ENCODE data around the gene SRGAP1. TPM values are rescaled to one million over a fixed set of nuclear protein-coding genes. Genes with fewer than 3 reads are reported as not detected.

SRGAP1 gene
- total RNA-seq, 1 donor from 2014 or later: 0.07 TPM

DNA sequence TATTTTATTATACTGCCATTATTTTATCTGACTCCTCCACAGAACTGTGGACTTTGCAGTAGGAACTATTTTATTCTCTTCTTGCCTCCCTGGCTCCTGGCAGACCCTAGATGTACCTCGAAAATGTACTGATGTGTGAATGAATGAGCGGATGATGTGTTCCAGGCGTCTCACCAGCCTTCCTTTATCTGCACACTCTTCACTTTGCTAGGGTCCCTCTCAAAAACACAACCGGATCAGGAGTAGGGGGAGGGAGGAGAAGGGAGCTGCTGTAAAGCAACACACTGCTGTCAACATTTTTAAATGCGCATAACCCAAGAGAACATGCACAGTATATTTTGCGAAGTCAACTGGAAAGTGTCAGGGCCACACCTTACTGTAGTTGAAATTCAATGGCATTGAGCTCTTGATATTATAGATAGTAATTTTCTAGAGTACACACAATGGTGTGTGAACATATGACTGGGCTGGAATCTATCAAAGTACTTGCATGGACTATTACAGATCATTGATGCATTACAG is 36.3 kb downstream of the SRGAP1 start:
- no peak overlapping the region for H3K4me3 Mint-ChIP-seq (ENCODE audit: low read depth)
- H3K4me1 Mint-ChIP-seq (ENCODE audit: low read depth): no peaks in the 10 kb centered on the region
- H3K27me3 Mint-ChIP-seq (ENCODE audit: low read depth): no peaks in the 10 kb centered on the region
- H3K36me3 Mint-ChIP-seq (ENCODE audit: low read depth): no peaks in the 10 kb centered on the region
- intact Hi-C loops (cut with micrococcal nuclease): no loop called here
- no peaks in the 10 kb centered on the region for H3K9me3 Mint-ChIP-seq
- DNase-seq (ENCODE audit: low spot score): no peak
- H3K27ac Mint-ChIP-seq: no peak overlapping the region

DNA sequence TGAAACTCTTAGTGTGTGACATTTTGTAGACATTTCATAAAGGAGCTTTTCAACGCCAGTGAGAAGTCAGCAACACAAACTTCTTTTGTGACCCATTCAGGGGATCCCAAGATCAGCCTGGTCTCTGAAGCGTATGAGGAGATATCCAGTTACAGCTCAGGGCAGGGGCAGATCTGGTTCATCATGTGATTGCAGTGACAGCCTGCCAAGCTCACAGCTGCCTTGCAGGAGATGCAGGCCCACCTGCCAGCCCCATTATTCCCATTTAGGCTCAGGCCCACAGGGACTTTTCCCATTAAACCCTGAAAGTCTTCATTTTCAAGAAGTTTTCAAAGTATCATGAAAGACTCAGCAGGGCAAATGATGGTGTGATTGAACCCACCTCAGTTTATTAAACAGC is 38.3 kb downstream of the SRGAP1 start:
- Mint-ChIP-seq H3K4me1 (ENCODE audit: low read depth) (no peaks in the 10 kb centered on the region), H3K27ac (no peak overlapping the region), H3K27me3 (ENCODE audit: low read depth) (no peaks in the 10 kb centered on the region), H3K36me3 (ENCODE audit: low read depth) (no peaks in the 10 kb centered on the region), H3K4me3 (ENCODE audit: low read depth) (no peak overlapping the region), H3K9me3 (no peaks in the 10 kb centered on the region)
- DNase-seq (ENCODE audit: low spot score): no peak
- intact Hi-C loops (cut with micrococcal nuclease): no loop called here

DNA sequence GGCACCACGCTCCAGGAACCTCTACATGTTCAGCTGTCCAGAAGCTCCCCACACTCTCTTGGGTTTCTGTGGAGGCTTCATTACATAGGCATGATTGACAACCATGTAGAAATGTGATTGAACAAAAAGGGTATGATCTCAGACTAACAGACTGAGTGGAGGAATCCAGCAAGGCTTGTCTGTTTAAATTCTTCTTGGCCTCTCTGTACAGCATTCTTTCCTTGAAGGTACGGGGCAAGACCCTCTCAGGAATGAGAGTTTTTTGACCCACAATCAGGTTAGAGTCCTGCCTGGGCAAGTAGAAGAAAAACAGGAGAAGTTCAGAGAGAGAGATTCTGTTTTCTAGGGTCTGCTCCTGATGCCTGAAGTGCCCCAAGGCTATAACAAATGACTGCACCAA is 40.9 kb downstream of the SRGAP1 start:
- Mint-ChIP-seq H3K27ac (no peak overlapping the region), H3K27me3 (ENCODE audit: low read depth) (no peaks in the 10 kb centered on the region), H3K36me3 (ENCODE audit: low read depth) (no peaks in the 10 kb centered on the region), H3K4me3 (ENCODE audit: low read depth) (no peak overlapping the region), H3K9me3 (no peaks in the 10 kb centered on the region), H3K4me1 (ENCODE audit: low read depth) (no peaks in the 10 kb centered on the region)
- intact Hi-C loops (cut with micrococcal nuclease): no loop called here
- no peak for DNase-seq (ENCODE audit: low spot score)

DNA sequence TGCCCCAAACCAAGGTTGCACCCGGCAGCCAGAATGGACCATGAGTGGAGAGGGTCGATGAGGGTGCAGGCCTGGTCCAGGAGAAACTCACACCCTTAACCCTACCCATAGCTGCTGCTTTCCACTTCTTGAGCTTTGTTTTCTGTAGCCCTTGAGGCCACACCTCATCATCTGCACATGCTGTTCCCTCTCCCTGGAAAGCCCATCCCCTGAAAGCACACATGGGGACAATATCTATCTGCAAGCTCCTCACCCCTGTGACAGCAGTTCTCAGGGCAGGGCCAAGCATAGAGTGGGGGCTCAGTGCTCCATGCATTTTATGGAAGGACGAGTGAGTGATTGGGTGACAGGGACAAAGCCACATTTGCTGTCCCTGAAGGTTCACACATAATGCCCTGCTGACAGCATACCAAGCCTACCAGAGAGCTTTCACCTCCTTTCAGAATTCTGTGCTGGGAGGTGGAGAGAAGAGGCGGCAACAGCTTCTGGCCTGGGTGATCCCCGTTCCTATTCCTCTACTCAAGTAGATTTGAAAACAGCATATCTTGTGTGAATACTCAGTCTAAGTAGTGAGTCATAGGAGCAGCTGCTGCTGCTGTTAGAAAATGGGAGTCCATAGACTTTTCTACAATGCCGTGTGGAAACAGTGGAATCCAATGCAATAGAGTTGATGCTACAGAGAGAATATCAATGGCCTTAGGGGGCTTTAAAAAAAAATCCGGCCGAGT is 44.6 kb downstream of the SRGAP1 start:
- intact Hi-C loops (cut with micrococcal nuclease): no loop called here
- no peaks in the 10 kb centered on the region for H3K36me3 Mint-ChIP-seq (ENCODE audit: low read depth)
- no peak for DNase-seq (ENCODE audit: low spot score)
- no peak overlapping the region for H3K27ac Mint-ChIP-seq
- H3K9me3 Mint-ChIP-seq: no peaks in the 10 kb centered on the region
- H3K4me1 Mint-ChIP-seq (ENCODE audit: low read depth): no peaks in the 10 kb centered on the region
- H3K4me3 Mint-ChIP-seq (ENCODE audit: low read depth): no peak overlapping the region
- no peaks in the 10 kb centered on the region for H3K27me3 Mint-ChIP-seq (ENCODE audit: low read depth)

DNA sequence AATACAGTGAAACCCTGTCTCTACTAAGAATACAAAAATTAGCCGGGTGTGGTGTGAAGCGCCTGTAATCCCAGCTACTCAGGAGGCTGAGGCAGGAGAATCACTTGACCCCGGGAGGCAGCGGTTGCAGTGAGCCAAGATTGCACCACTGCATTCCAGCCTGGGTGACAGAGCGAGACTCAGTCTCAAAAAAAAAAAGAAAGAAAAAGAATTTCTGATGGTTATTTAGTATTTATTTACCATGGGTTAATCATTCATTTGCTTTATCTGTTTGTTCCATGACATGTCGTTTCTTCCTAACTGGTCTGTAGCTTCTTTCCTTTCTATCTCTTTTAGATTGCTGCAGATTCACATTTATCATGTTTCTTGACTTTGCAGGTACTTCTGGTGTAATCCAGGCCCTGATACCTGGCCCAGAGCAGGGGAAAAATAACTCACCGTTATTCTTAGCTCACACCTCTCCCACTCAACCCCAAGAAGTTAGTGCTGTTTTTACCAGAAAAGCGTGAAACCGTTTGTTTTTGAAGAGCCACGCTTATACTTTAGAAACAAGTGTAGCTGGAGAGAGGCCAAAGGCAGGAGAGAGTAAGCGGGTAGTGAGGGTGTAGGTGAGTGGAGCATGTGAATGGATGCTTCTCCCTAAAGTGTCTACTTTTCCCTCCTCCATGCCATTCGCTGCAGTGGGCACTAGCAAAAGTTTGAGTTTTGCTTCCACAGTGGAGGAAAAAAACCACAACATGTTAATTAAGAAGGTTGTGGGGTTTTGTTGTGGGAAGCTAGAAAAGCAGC is 45.4 kb downstream of the SRGAP1 start:
- intact Hi-C loops (cut with micrococcal nuclease): no loop called here
- no peak overlapping the region for H3K4me3 Mint-ChIP-seq (ENCODE audit: low read depth)
- no peaks in the 10 kb centered on the region for H3K27me3 Mint-ChIP-seq (ENCODE audit: low read depth)
- no peak for DNase-seq (ENCODE audit: low spot score)
- H3K4me1 Mint-ChIP-seq (ENCODE audit: low read depth): no peaks in the 10 kb centered on the region
- H3K9me3 Mint-ChIP-seq: no peaks in the 10 kb centered on the region
- no peaks in the 10 kb centered on the region for H3K36me3 Mint-ChIP-seq (ENCODE audit: low read depth)
- H3K27ac Mint-ChIP-seq: no peak overlapping the region

DNA sequence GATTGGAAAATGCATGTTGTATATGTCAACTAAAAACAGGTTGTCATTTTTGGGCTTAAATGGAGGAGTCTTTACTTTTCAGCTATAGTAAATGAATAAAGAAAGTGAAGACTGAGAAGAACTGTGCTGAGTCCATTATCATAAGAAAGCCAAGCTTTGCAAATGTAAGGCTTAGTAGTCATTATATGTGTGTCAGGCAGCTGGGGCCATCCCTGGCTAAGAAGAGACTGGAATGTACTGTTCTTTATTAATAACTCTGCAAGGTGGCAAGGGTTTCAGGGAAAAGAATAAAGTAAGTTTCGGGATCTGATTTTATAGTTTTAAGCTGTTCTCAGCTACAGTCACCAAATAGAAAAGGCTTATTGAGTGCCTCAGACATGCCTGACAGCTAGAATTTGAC is 48.7 kb downstream of the SRGAP1 start:
- DNase-seq (ENCODE audit: low spot score): no peak
- no peaks in the 10 kb centered on the region for H3K27me3 Mint-ChIP-seq (ENCODE audit: low read depth)
- H3K4me1 Mint-ChIP-seq (ENCODE audit: low read depth): no peaks in the 10 kb centered on the region
- intact Hi-C loops (cut with micrococcal nuclease): no loop called here
- H3K4me3 Mint-ChIP-seq (ENCODE audit: low read depth): no peak overlapping the region
- no peaks in the 10 kb centered on the region for H3K9me3 Mint-ChIP-seq
- no peak overlapping the region for H3K27ac Mint-ChIP-seq
- H3K36me3 Mint-ChIP-seq (ENCODE audit: low read depth): no peaks in the 10 kb centered on the region

DNA sequence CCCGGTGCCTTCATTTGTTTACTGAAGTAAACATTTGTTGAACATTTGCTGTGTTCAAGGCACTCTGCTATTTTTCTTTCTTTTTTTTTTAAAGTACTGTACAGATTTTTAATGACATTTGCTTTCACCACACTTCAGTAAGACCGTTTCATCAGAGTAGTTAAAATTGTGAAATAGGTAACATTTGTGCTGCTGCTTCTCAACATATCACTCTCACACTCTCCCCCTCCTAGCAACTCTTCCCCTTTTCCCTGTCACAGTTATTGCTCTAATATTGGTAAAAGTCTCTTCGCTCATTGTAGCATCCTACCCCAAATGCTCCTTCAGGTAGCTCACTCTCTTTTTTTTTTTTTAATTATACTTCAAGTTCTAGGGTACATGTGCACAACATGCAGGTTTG is 49.6 kb downstream of the SRGAP1 start:
- intact Hi-C loops (cut with micrococcal nuclease): no loop called here
- H3K4me1 Mint-ChIP-seq (ENCODE audit: low read depth): no peaks in the 10 kb centered on the region
- no peaks in the 10 kb centered on the region for H3K9me3 Mint-ChIP-seq
- H3K36me3 Mint-ChIP-seq (ENCODE audit: low read depth): no peaks in the 10 kb centered on the region
- DNase-seq (ENCODE audit: low spot score): no peak
- no peak overlapping the region for H3K4me3 Mint-ChIP-seq (ENCODE audit: low read depth)
- no peak overlapping the region for H3K27ac Mint-ChIP-seq
- H3K27me3 Mint-ChIP-seq (ENCODE audit: low read depth): no peaks in the 10 kb centered on the region

DNA sequence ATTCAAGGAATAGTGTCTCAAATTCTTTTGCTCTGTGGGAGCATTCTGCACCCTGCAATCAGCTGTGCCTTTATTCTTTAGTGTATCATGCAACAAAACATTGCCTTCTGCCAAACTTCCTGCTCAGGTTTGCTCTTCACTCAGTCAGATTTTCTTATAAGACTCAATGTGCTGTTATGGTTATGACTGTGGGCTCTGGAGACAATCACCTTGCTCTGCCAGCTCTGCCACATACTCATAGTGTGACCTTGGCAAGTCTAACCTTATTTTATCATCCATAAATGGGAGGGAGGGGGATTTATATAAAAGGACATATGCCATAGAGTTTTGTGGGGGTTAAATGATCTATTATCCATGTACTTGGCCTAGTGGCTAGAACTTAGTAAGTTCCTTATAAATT is 51.3 kb downstream of the SRGAP1 start:
- no peak overlapping the region for H3K27ac Mint-ChIP-seq
- H3K4me1 Mint-ChIP-seq (ENCODE audit: low read depth): no peaks in the 10 kb centered on the region
- no peaks in the 10 kb centered on the region for H3K9me3 Mint-ChIP-seq
- DNase-seq (ENCODE audit: low spot score): no peak
- H3K4me3 Mint-ChIP-seq (ENCODE audit: low read depth): no peak overlapping the region
- no peaks in the 10 kb centered on the region for H3K27me3 Mint-ChIP-seq (ENCODE audit: low read depth)
- no peaks in the 10 kb centered on the region for H3K36me3 Mint-ChIP-seq (ENCODE audit: low read depth)
- intact Hi-C loops (cut with micrococcal nuclease): no loop called here

DNA sequence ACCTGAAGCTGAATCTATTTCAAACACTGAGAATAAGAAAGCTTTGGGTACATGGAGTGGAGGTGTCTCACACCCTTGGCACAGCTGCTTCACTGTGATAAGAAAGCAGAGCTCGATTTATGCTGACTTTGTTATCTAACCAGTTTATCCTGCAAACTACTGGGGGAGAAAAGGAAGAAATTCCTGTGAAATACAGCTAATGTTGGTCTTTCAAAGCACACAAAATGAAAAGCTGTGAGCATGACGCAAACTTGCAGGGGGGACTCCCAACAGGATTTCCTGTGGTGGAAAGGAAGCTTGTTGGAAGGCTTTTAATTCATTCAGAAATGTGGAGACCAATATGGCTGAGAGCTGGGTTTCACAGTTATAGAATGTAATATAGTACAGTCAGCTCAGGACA is 53.4 kb downstream of the SRGAP1 start:
- Mint-ChIP-seq H3K27me3 (ENCODE audit: low read depth) (no peaks in the 10 kb centered on the region), H3K9me3 (no peaks in the 10 kb centered on the region), H3K4me1 (ENCODE audit: low read depth) (no peaks in the 10 kb centered on the region), H3K36me3 (ENCODE audit: low read depth) (no peaks in the 10 kb centered on the region), H3K4me3 (ENCODE audit: low read depth) (no peak overlapping the region), H3K27ac (no peak overlapping the region)
- intact Hi-C loops (cut with micrococcal nuclease): no loop called here
- no peak for DNase-seq (ENCODE audit: low spot score)

DNA sequence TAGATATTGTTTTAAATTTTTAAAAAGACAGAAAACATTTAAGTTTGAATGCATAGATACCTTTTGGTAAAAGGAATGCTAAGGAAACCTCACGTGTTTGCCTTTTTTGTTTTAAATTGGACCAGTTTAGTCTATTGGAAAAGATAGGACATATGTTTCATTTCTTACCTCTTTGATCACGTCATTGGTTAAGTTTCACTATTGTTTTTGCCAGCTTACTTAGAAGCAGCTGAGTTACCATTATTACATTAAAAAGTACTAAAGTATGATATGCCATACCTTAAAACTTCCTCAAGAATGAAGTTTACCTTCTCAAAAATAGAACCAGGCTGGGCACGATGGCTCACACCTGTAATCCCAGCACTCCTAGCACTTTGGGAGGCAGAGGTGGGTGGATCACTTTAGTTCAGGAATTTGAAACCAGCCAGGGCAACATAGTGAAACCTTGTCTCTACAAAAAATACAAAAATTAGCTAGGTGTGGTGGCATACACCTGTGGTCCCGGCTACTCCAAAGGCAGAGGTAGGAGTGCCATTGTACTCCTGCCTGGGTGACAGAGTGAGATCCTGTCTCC is 54.4 kb downstream of the SRGAP1 start:
- DNase-seq (ENCODE audit: low spot score): no peak
- Mint-ChIP-seq H3K36me3 (ENCODE audit: low read depth) (no peaks in the 10 kb centered on the region), H3K4me1 (ENCODE audit: low read depth) (no peaks in the 10 kb centered on the region), H3K9me3 (no peaks in the 10 kb centered on the region), H3K27ac (no peak overlapping the region), H3K27me3 (ENCODE audit: low read depth) (no peaks in the 10 kb centered on the region), H3K4me3 (ENCODE audit: low read depth) (no peak overlapping the region)
- intact Hi-C loops (cut with micrococcal nuclease): no loop called here

DNA sequence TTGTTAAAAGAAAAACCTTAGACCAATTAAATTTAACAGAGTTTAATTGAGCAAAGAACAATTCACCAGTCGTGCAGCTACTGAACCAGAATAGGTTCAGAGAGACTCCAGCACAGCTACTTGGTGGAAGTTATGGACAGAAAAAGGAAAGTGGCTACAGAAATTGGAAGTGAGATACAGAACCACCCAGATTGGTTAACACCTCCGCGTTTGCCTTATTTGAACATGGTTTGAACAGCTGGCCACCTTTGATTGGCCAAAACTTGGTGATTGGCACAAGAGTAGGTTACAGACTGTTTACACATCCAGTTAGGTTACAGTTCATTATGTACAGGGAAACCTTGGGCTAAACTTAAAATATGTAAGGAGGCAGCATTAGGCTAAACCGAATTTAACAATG is 54.9 kb downstream of the SRGAP1 start:
- no peak overlapping the region for H3K4me3 Mint-ChIP-seq (ENCODE audit: low read depth)
- intact Hi-C loops (cut with micrococcal nuclease): no loop called here

DNA sequence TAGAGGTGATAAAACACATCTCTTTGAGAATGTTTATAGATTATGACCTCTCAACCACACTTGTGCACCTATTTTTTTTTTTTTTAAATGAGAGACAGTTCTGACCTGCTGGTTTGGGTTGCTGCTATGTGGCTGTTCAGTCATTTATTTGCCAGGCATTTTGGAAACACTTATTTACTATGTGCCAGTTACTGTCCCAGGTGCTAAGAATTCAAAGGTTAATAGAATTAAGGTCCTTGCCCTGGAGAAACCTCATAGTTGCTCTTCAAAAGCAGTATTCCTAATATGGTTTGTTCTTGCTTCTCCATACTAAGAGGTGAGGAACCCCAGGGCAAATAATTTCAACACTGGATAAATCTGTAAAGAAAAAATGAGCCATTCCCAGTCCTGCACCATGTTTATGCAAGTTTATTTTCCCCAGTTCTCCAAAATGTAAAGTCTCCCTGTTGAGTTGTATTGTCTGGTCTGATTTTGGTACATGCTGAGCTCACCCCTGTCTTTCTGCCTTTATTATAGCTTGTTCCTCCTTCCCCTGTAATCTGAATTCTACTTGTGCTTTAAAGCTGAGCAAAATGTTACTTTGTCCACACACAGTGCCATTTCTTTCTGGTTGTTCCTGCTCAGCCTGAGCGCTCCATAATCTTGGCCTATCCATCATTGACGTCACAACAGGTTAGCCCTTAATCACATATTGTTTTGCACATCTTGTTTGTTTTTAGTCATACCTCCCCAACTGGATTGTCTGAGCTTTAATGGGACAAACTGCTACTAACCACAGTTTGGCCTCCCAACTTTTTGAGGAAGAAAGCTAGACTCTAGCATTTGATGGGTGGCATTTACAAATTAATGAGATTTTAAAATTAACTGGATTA is 56.7 kb downstream of the SRGAP1 start:
- no peak for DNase-seq (ENCODE audit: low spot score)
- Mint-ChIP-seq H3K9me3 (no peaks in the 10 kb centered on the region), H3K4me3 (ENCODE audit: low read depth) (no peak overlapping the region), H3K36me3 (ENCODE audit: low read depth) (no peaks in the 10 kb centered on the region), H3K4me1 (ENCODE audit: low read depth) (no peaks in the 10 kb centered on the region), H3K27me3 (ENCODE audit: low read depth) (no peaks in the 10 kb centered on the region), H3K27ac (no peak overlapping the region)
- intact Hi-C loops (cut with micrococcal nuclease): no loop called here

More for the DNA sequence above, 54.9 kb downstream of the SRGAP1 start:
- H3K27ac Mint-ChIP-seq: no peak overlapping the region
- H3K27me3 Mint-ChIP-seq (ENCODE audit: low read depth): no peaks in the 10 kb centered on the region
- no peaks in the 10 kb centered on the region for H3K36me3 Mint-ChIP-seq (ENCODE audit: low read depth)
- DNase-seq (ENCODE audit: low spot score): no peak
- H3K9me3 Mint-ChIP-seq: no peaks in the 10 kb centered on the region
- H3K4me1 Mint-ChIP-seq (ENCODE audit: low read depth): no peaks in the 10 kb centered on the region
